GM12878 (cell line): ENCODE data around the gene TSPAN10. TPM values are rescaled to one million over a fixed set of nuclear protein-coding genes. Genes with fewer than 3 reads are reported as not detected.

ENCODE experiments used
- ATAC-seq: fragments of 200-7000 bp; cut with Tn5 transposase; 3 replicates; pipeline ENCODE4 v1.9.1; 2020; ENCODE audit warnings: mild to moderate bottlenecking, moderate library complexity
- BruUV-seq: library from RNA; stranded (reverse); fragments of 400-500 nt; replicated peaks from 2 replicates; lab custom pipeline; 2021; lab: Mats Ljungman, UMichigan
- CTCF ChIA-PET: fragments of 300-600 bp; sonication (Branson Sonifier 250); formaldehyde crosslinking; extraction: SDS; loops from one replicate; lab custom pipeline; 2021; ENCODE audit warnings: inconsistent platforms; lab: Yijun Ruan, JAX
- POLR2A ChIA-PET: fragments of 350-600 bp; formaldehyde crosslinking; extraction: SDS; loops from one replicate; lab custom pipeline; 2021; ENCODE audit warnings: inconsistent platforms; lab: Charles Lee
- RAD21 ChIA-PET: fragments of 300-600 bp; sonication (Branson Sonifier 250); formaldehyde crosslinking; loops from one replicate; lab custom pipeline; 2023; ENCODE audit warnings: antibody characterized with exemption; ENCODE audit not compliant: unreplicated experiment; lab: Charles Lee
- SMC1A ChIA-PET: fragments of 300-600 bp; sonication (Branson Sonifier 250); formaldehyde crosslinking; loops from one replicate; lab custom pipeline; 2023; ENCODE audit not compliant: unreplicated experiment, uncharacterized antibody; lab: Charles Lee
- DNase-seq: peaks from one replicate; pipeline ENCODE4 v3.0.0-alpha.2; 2011; ENCODE audit warnings: low read depth, low spot score
- FAIRE-seq: peaks from 3 replicates; lab custom pipeline; 2011; peaks lifted over from hg19 to GRCh38; lab: Jason Lieb, UNC
- H2AFZ ChIP-seq: 2 replicates; pipeline ENCODE4 v1.6.0; 2011; ENCODE audit warnings: low read depth, low read length, control low read depth; ENCODE audit not compliant: control insufficient read depth
- H3K27ac ChIP-seq: 2 replicates; pipeline ENCODE4 v1.5.1; 2011; ENCODE audit warnings: control low read depth; ENCODE audit not compliant: control insufficient read depth, insufficient read depth
- H3K27me3 ChIP-seq, 2 experiments: replicated peaks in 1 of 2; 2 replicates each; pipeline versions ENCODE4 v1.6.0 to v1.6.1; 2011; ENCODE audit warnings: low read length in 1 of 2; ENCODE audit not compliant: control insufficient read depth in 2 of 2, insufficient read depth in 2 of 2
- H3K36me3 ChIP-seq, 2 experiments: 2 replicates each; pipeline ENCODE4 v1.5.1; 2011; ENCODE audit warnings: low read length in 1 of 2; ENCODE audit not compliant: control insufficient read depth in 2 of 2, insufficient read depth in 2 of 2
- H3K4me1 ChIP-seq: 2 replicates; pipeline ENCODE4 v1.6.1; 2011; ENCODE audit warnings: mild to moderate bottlenecking, low read length, moderate library complexity, mixed read lengths; ENCODE audit not compliant: control insufficient read depth, insufficient read depth
- H3K4me2 ChIP-seq: 2 replicates; pipeline ENCODE4 v1.6.0; 2011; ENCODE audit warnings: control low read depth; ENCODE audit not compliant: control insufficient read depth, insufficient read depth
- H3K4me3 ChIP-seq: fragments of 200-600 bp; sonication (generic); 2 replicates; pipeline ENCODE4 v1.5.1; 2016
- H3K79me2 ChIP-seq: 2 replicates; pipeline ENCODE4 v1.6.0; 2011; ENCODE audit warnings: low read length; ENCODE audit not compliant: control insufficient read depth, insufficient read depth
- H3K9ac ChIP-seq: 2 replicates; pipeline ENCODE4 v1.8.0; 2011; ENCODE audit warnings: low read length, control low read depth, mixed read lengths; ENCODE audit not compliant: control insufficient read depth, insufficient read depth
- H3K9me3 ChIP-seq: replicated peaks from 3 replicates; pipeline ENCODE4 v1.5.1; 2011; ENCODE audit warnings: mild to moderate bottlenecking, low read length; ENCODE audit not compliant: control insufficient read depth, insufficient read depth
- H4K20me1 ChIP-seq: 2 replicates; pipeline ENCODE4 v1.6.0; 2011; ENCODE audit not compliant: control insufficient read depth, insufficient read depth
- CHD1 ChIP-seq: IDR thresholded peaks from 2 replicates; pipeline ENCODE4 v1.6.1; 2012; ENCODE audit warnings: low read depth, low read length, improper control_type of control experiment
- ETV6 ChIP-seq, 2 experiments: fragments of 450-650 bp in 1 of 2; IDR thresholded peaks in 1 of 2; conservative IDR thresholded peaks in 1 of 2; 2 replicates each; pipeline ENCODE4 v1.6.1; 2014; ENCODE audit warnings: antibody characterized with exemption in 1 of 2, borderline replicate concordance in 1 of 2, low read depth in 1 of 2, mild to moderate bottlenecking in 1 of 2, moderate library complexity in 1 of 2
- IKZF2 ChIP-seq, 2 experiments: fragments of 450-650 bp; IDR thresholded peaks; 2 replicates each; pipeline ENCODE4 v1.6.1; 2017; ENCODE audit warnings: mild to moderate bottlenecking in 2 of 2, moderate library complexity in 2 of 2
- KLF5 ChIP-seq: fragments of 450-650 bp; IDR thresholded peaks from 2 replicates; pipeline ENCODE4 v1.6.1; 2014; ENCODE audit warnings: mild to moderate bottlenecking; ENCODE audit not compliant: partially characterized antibody
- MEF2A ChIP-seq: IDR thresholded peaks from 2 replicates; pipeline ENCODE4 v1.6.1; 2011; ENCODE audit warnings: low read depth, mild to moderate bottlenecking, low read length, moderate library complexity; ENCODE audit not compliant: insufficient read depth
- MEF2B ChIP-seq: fragments of 450-650 bp; IDR thresholded peaks from 2 replicates; pipeline ENCODE4 v1.6.1; 2018; ENCODE audit warnings: mild to moderate bottlenecking, moderate library complexity; ENCODE audit not compliant: partially characterized antibody, poor library complexity, severe bottlenecking
- NR2F1 ChIP-seq: fragments of 450-650 bp; conservative IDR thresholded peaks from 2 replicates; pipeline ENCODE4 v1.6.1; 2017; ENCODE audit warnings: mild to moderate bottlenecking
- SPI1 ChIP-seq: IDR thresholded peaks from 2 replicates; pipeline ENCODE4 v1.6.1; 2011; ENCODE audit warnings: low read depth, mild to moderate bottlenecking, low read length, moderate library complexity, borderline replicate concordance; ENCODE audit not compliant: insufficient read depth
- WGBS: methylation state at CpG from one replicate; pipeline ENCODE4 v1.1.6; 2016; ENCODE audit warnings: low lambda C conversion rate; ENCODE audit not compliant: insufficient replicate concordance, insufficient coverage; ENCODE audit errors: missing lambda C conversion rate; 5-methylcytosine and 5-hydroxymethylcytosine counted together
- in situ Hi-C: fragments of 300-500 bp; cut with MboI; formaldehyde crosslinking; loops from 9 replicates; pipeline ENCODE4 v1.14.3; 2018; ENCODE audit warnings: mixed read lengths
- intact Hi-C: fragments of 100-400 bp; cut with micrococcal nuclease; formaldehyde crosslinking; loops from one replicate; pipeline ENCODE4 v1.14.2; 2022; ENCODE audit not compliant: unreplicated experiment
- polyA plus RNA-seq, 11 experiments: library from polyadenylated mRNA; depleted of rRNA in 4 of 11; unstranded in 6 of 11; stranded (reverse) in 5 of 11; fragments of >200 nt; fragmentation: Nextera tagmentation in 4 of 11; fragmentation: Illumina TruSeq in 1 of 11; extraction: Ambion mirVana in 4 of 11; extraction: Trizol in 1 of 11; gene quantifications; 1 replicate in 1 of 11; 2 replicates in 10 of 11; pipeline versions ENCODE4 v1.2.1 to v1.2.3, GENCODE V29; 2011 to 2016; ENCODE audit warnings: inconsistent platforms in 2 of 11, missing spikeins in 2 of 11, low read depth in 1 of 11
- total RNA-seq, 4 experiments: library from RNA; depleted of rRNA in 3 of 4; stranded (reverse); fragments of >200 nt in 3 of 4; fragmentation: Illumina TruSeq in 1 of 4; extraction: Trizol in 1 of 4; gene quantifications; 2 replicates each; pipeline versions ENCODE4 v1.2.1 to v1.2.3, GENCODE V29; 2013 to 2021
- TF ChIP-seq, protein P1 (sequence below): fragments of 450-650 bp; IDR thresholded peaks from 2 replicates; pipeline ENCODE4 v1.6.1; 2017; ENCODE audit warnings: low read depth, mild to moderate bottlenecking, moderate library complexity
- TF ChIP-seq, protein P2 (sequence below): fragments of 450-650 bp; formaldehyde crosslinking; IDR thresholded peaks from 2 replicates; pipeline ENCODE4 v1.4.0; 2020; ENCODE audit warnings: mild to moderate bottlenecking, moderate library complexity

TSPAN10 gene
- total and polyA plus RNA-seq, 10 of the 15 experiments (the other 5 are each of a cell fraction or from before 2014, with no cell fraction given) = 0.13 to 0.82 (median 0.43) TPM

DNA sequence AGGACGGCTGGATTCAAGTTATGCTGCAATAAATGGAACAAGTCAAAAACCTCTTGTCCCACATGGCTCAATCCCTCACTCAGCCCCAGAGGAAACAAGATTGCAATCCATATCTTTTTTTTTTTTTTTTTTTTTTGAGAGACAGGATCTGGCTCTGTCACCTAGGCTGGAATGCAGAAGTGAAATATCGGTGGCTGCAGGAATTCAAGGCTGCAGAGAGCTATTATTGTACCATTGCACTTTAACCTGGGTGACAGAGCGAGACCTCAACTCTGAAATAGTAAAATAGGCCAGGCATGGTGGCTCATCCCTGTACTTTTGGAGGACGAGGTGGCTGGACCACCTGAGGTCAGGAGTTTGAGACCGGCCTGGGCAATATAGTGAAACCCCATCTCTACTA is 22.0 kb downstream of the TSPAN10 start:
- peak; percentile 51 for ATAC-seq
- Histone ChIP-seq H4K20me1 (no peaks in the 10 kb centered on the region), H3K9me3 (no peaks in the 10 kb centered on the region), H3K27ac (no peak overlapping the region), H2AFZ (no peak overlapping the region), H3K9ac (no peak overlapping the region), H3K4me1 (peaks cover 5% of the 10 kb centered on the region; the same call in 1 of the 2 replicates)
- ChIA-PET POLR2A (interaction anchor here (0.6 to 1.0 kb wide), 6 partner anchors 9 to 836 kb away, joined by 3 to 6 read pairs (median 4); no protein-coding TSS in a partner anchor), SMC1A (no interaction called here)
- BruUV-seq = no TSS peak
- intact Hi-C loops = no loop called here
- in situ Hi-C loops = no loop called here
- TF ChIP-seq SPI1 = peak; percentile 60; the same call in 1 of the 2 replicates
- no peak for TF ChIP-seq KLF5
- TF ChIP-seq MEF2B = peak; percentile 52
- no peak for TF ChIP-seq CHD1
- peak in 1 of 2 experiments; percentile 26; a peak in 2 of 4 replicates for TF ChIP-seq IKZF2 (IDR thresholded peaks at IDR 0.05)
- peak; percentile 22; the same call in 1 of the 2 replicates for TF ChIP-seq NR2F1
- TF ChIP-seq, protein P1, sequence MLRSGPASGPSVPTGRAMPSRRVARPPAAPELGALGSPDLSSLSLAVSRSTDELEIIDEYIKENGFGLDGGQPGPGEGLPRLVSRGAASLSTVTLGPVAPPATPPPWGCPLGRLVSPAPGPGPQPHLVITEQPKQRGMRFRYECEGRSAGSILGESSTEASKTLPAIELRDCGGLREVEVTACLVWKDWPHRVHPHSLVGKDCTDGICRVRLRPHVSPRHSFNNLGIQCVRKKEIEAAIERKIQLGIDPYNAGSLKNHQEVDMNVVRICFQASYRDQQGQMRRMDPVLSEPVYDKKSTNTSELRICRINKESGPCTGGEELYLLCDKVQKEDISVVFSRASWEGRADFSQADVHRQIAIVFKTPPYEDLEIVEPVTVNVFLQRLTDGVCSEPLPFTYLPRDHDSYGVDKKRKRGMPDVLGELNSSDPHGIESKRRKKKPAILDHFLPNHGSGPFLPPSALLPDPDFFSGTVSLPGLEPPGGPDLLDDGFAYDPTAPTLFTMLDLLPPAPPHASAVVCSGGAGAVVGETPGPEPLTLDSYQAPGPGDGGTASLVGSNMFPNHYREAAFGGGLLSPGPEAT = 0 out of 2 replicates have a peak, but pooled peaks have one; percentile 21
- TF ChIP-seq, protein P2, sequence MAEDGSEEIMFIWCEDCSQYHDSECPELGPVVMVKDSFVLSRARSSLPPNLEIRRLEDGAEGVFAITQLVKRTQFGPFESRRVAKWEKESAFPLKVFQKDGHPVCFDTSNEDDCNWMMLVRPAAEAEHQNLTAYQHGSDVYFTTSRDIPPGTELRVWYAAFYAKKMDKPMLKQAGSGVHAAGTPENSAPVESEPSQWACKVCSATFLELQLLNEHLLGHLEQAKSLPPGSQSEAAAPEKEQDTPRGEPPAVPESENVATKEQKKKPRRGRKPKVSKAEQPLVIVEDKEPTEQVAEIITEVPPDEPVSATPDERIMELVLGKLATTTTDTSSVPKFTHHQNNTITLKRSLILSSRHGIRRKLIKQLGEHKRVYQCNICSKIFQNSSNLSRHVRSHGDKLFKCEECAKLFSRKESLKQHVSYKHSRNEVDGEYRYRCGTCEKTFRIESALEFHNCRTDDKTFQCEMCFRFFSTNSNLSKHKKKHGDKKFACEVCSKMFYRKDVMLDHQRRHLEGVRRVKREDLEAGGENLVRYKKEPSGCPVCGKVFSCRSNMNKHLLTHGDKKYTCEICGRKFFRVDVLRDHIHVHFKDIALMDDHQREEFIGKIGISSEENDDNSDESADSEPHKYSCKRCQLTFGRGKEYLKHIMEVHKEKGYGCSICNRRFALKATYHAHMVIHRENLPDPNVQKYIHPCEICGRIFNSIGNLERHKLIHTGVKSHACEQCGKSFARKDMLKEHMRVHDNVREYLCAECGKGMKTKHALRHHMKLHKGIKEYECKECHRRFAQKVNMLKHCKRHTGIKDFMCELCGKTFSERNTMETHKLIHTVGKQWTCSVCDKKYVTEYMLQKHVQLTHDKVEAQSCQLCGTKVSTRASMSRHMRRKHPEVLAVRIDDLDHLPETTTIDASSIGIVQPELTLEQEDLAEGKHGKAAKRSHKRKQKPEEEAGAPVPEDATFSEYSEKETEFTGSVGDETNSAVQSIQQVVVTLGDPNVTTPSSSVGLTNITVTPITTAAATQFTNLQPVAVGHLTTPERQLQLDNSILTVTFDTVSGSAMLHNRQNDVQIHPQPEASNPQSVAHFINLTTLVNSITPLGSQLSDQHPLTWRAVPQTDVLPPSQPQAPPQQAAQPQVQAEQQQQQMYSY (CRISPR knock-in tag) = no peak
- TF ChIP-seq ETV6 (conservative IDR thresholded peaks at IDR 0.05 in 1 of 2, IDR thresholded peaks at IDR 0.05 in 1 of 2; ENCODE audit: borderline replicate concordance in 1 of 2, low read depth in 1 of 2) = no peak
- 0 out of 2 replicates have a peak, but pooled peaks have one; percentile 10 for TF ChIP-seq MEF2A
- TF ChIP-seq, all 136 proteins: peak for 6
- WGBS = 38% methylated on average over 5 of the region's 5 CpGs
- no peaks in the 10 kb centered on the region for H3K36me3 ChIP-seq
- H3K4me2 ChIP-seq = no peak overlapping the region
- FAIRE-seq = no peak
- ChIA-PET RAD21 (no interaction called here), CTCF (interaction anchor here (0.6 to 0.8 kb wide), 2 partner anchors 24 to 932 kb away, joined by 3 read pairs; partner anchors contain the start of genes ARL16 and HGS)
- no peak for DNase-seq
- no peaks in the 10 kb centered on the region for H3K79me2 ChIP-seq
- H3K4me3 ChIP-seq = no peak overlapping the region
- H3K27me3 ChIP-seq = no peaks in the 10 kb centered on the region
